WTC11 (cell line): ENCODE measurements around the gene CDCA4.

Experiments used
- ELF4 ChIP-seq: sonication (generic); formaldehyde crosslinking; IDR thresholded peaks from 2 replicates; pipeline ENCODE4 v1.8.1; 2022; ENCODE audit warnings: low read depth, mild to moderate bottlenecking, moderate library complexity, missing genetic modification reagents
- ZNF121 ChIP-seq: sonication (generic); formaldehyde crosslinking; IDR thresholded peaks from 2 replicates; pipeline ENCODE4 v1.8.0; 2023; ENCODE audit warnings: missing genetic modification reagents
- ZNF317 ChIP-seq: sonication (generic); formaldehyde crosslinking; IDR thresholded peaks from 2 replicates; pipeline ENCODE4 v1.8.1; 2023; ENCODE audit warnings: low read depth, mild to moderate bottlenecking, moderate library complexity, missing genetic modification reagents, borderline replicate concordance
- ZNF416 ChIP-seq: fragments of 250-450 bp; sonication (Bioruptor Pico); IDR thresholded peaks from 2 replicates; pipeline ENCODE4 v1.9.0; 2021; ENCODE audit warnings: mild to moderate bottlenecking, inconsistent platforms
- TF ChIP-seq, protein P1 (sequence below): fragments of 200-600 bp; IDR thresholded peaks from 2 replicates; pipeline ENCODE4 v1.8.0; 2022; ENCODE audit warnings: antibody characterized with exemption
- TF ChIP-seq, protein P2 (sequence below): sonication (generic); formaldehyde crosslinking; IDR thresholded peaks from 2 replicates; pipeline ENCODE4 v1.8.1; 2023; ENCODE audit warnings: mild to moderate bottlenecking, missing genetic modification reagents, borderline replicate concordance
- TF ChIP-seq, protein P3 (sequence below): sonication (generic); formaldehyde crosslinking; IDR thresholded peaks from 2 replicates; pipeline ENCODE4 v1.8.0; 2022; ENCODE audit warnings: missing genetic modification reagents
- TF ChIP-seq, protein P4 (sequence below): sonication (generic); formaldehyde crosslinking; IDR thresholded peaks from 2 replicates; pipeline ENCODE4 v1.8.0; 2022; ENCODE audit warnings: mild to moderate bottlenecking, missing genetic modification reagents

DNA sequence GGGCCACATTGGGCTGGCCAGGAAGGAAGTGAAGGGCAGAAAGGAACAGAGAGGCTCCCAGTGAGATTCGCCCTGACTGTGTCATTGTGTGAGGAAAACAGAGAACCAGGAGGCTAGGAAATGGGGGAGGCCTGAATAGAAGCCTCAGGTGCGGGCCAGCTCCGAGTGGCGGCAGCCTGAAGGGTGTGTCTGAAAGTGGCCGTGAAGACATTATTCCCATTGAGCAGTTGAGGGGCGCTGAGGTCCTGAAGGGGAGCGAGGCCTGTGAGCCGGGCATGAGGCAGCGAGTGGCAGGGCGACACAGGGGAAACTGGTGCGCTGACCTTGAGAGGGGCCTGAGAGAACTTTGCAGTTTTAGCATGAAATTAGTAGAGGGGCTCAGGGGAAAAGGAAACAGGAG is 28.4 kb downstream of the CDCA4 start:
- TF ChIP-seq ZNF121 (CRISPR knock-in tag) (no peak), ZNF317 (CRISPR knock-in tag) (no peak), ZNF416 (CRISPR knock-in tag) (no peak), ELF4 (no peak)
- TF ChIP-seq, protein P1, sequence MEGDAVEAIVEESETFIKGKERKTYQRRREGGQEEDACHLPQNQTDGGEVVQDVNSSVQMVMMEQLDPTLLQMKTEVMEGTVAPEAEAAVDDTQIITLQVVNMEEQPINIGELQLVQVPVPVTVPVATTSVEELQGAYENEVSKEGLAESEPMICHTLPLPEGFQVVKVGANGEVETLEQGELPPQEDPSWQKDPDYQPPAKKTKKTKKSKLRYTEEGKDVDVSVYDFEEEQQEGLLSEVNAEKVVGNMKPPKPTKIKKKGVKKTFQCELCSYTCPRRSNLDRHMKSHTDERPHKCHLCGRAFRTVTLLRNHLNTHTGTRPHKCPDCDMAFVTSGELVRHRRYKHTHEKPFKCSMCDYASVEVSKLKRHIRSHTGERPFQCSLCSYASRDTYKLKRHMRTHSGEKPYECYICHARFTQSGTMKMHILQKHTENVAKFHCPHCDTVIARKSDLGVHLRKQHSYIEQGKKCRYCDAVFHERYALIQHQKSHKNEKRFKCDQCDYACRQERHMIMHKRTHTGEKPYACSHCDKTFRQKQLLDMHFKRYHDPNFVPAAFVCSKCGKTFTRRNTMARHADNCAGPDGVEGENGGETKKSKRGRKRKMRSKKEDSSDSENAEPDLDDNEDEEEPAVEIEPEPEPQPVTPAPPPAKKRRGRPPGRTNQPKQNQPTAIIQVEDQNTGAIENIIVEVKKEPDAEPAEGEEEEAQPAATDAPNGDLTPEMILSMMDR: no peak
- TF ChIP-seq, protein P2, sequence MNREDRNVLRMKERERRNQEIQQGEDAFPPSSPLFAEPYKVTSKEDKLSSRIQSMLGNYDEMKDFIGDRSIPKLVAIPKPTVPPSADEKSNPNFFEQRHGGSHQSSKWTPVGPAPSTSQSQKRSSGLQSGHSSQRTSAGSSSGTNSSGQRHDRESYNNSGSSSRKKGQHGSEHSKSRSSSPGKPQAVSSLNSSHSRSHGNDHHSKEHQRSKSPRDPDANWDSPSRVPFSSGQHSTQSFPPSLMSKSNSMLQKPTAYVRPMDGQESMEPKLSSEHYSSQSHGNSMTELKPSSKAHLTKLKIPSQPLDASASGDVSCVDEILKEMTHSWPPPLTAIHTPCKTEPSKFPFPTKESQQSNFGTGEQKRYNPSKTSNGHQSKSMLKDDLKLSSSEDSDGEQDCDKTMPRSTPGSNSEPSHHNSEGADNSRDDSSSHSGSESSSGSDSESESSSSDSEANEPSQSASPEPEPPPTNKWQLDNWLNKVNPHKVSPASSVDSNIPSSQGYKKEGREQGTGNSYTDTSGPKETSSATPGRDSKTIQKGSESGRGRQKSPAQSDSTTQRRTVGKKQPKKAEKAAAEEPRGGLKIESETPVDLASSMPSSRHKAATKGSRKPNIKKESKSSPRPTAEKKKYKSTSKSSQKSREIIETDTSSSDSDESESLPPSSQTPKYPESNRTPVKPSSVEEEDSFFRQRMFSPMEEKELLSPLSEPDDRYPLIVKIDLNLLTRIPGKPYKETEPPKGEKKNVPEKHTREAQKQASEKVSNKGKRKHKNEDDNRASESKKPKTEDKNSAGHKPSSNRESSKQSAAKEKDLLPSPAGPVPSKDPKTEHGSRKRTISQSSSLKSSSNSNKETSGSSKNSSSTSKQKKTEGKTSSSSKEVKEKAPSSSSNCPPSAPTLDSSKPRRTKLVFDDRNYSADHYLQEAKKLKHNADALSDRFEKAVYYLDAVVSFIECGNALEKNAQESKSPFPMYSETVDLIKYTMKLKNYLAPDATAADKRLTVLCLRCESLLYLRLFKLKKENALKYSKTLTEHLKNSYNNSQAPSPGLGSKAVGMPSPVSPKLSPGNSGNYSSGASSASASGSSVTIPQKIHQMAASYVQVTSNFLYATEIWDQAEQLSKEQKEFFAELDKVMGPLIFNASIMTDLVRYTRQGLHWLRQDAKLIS (CRISPR knock-in tag): no peak
- TF ChIP-seq, protein P3, sequence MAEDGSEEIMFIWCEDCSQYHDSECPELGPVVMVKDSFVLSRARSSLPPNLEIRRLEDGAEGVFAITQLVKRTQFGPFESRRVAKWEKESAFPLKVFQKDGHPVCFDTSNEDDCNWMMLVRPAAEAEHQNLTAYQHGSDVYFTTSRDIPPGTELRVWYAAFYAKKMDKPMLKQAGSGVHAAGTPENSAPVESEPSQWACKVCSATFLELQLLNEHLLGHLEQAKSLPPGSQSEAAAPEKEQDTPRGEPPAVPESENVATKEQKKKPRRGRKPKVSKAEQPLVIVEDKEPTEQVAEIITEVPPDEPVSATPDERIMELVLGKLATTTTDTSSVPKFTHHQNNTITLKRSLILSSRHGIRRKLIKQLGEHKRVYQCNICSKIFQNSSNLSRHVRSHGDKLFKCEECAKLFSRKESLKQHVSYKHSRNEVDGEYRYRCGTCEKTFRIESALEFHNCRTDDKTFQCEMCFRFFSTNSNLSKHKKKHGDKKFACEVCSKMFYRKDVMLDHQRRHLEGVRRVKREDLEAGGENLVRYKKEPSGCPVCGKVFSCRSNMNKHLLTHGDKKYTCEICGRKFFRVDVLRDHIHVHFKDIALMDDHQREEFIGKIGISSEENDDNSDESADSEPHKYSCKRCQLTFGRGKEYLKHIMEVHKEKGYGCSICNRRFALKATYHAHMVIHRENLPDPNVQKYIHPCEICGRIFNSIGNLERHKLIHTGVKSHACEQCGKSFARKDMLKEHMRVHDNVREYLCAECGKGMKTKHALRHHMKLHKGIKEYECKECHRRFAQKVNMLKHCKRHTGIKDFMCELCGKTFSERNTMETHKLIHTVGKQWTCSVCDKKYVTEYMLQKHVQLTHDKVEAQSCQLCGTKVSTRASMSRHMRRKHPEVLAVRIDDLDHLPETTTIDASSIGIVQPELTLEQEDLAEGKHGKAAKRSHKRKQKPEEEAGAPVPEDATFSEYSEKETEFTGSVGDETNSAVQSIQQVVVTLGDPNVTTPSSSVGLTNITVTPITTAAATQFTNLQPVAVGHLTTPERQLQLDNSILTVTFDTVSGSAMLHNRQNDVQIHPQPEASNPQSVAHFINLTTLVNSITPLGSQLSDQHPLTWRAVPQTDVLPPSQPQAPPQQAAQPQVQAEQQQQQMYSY (CRISPR knock-in tag): no peak
- TF ChIP-seq, protein P4, sequence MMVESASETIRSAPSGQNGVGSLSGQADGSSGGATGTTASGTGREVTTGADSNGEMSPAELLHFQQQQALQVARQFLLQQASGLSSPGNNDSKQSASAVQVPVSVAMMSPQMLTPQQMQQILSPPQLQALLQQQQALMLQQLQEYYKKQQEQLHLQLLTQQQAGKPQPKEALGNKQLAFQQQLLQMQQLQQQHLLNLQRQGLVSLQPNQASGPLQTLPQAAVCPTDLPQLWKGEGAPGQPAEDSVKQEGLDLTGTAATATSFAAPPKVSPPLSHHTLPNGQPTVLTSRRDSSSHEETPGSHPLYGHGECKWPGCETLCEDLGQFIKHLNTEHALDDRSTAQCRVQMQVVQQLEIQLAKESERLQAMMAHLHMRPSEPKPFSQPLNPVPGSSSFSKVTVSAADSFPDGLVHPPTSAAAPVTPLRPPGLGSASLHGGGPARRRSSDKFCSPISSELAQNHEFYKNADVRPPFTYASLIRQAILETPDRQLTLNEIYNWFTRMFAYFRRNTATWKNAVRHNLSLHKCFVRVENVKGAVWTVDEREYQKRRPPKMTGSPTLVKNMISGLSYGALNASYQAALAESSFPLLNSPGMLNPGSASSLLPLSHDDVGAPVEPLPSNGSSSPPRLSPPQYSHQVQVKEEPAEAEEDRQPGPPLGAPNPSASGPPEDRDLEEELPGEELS (CRISPR knock-in tag): no peak
